Tibial nerve (tissue), 3 donors: Measurements from ENCODE around the gene SHISA6.

Experiments
- POLR2A ChIP-seq, 2 donors: fragments of 450-650 bp; IDR thresholded peaks; one replicate each; pipeline ENCODE4 v1.6.1; 2017; ENCODE audit warnings: antibody characterized with exemption in 2 of 2, mild to moderate bottlenecking in 2 of 2, moderate library complexity in 2 of 2
- TF ChIP-seq, protein P1 (sequence below), 5 experiments: fragments of 200-600 bp in 3 of 5; fragments of 450-650 bp in 2 of 5; sonication (generic) in 3 of 5; IDR thresholded peaks; one replicate each; pipeline ENCODE4 v1.5.1; 2016 to 2019; ENCODE audit warnings: antibody characterized with exemption in 5 of 5, mild to moderate bottlenecking in 3 of 5, moderate library complexity in 2 of 5

DNA sequence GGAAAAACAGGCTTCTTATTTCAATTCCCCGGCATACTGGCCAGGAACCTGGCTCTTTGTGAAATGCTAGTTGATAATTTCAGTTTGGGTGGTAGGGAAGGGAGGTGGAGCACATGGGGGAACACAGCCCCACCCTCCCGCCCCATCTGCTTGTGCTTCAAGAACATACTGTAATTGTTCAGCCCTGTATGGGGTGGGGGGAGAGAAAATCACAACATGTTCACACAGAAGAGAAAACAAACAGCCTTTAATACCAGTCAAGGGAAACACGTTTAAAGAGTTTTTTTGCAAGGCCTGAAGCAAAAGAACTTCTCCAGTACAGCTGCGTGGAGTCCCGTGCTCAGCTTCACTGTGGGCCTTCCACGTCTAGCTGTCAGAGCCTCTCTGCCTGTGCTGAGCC, 59.7 kb downstream of the SHISA6 start:
- TF ChIP-seq, protein P1, sequence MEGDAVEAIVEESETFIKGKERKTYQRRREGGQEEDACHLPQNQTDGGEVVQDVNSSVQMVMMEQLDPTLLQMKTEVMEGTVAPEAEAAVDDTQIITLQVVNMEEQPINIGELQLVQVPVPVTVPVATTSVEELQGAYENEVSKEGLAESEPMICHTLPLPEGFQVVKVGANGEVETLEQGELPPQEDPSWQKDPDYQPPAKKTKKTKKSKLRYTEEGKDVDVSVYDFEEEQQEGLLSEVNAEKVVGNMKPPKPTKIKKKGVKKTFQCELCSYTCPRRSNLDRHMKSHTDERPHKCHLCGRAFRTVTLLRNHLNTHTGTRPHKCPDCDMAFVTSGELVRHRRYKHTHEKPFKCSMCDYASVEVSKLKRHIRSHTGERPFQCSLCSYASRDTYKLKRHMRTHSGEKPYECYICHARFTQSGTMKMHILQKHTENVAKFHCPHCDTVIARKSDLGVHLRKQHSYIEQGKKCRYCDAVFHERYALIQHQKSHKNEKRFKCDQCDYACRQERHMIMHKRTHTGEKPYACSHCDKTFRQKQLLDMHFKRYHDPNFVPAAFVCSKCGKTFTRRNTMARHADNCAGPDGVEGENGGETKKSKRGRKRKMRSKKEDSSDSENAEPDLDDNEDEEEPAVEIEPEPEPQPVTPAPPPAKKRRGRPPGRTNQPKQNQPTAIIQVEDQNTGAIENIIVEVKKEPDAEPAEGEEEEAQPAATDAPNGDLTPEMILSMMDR (IDR thresholded peaks at IDR 0.05), result no peak
- TF ChIP-seq POLR2A (IDR thresholded peaks at IDR 0.05), result no peak
